ENCODE results near the gene DDX31. TPM values are rescaled to one million over a fixed set of nuclear protein-coding genes. Genes with fewer than 3 reads are reported as not detected.
A peak's percentile ranks its signal among the peaks of the same experiment; 100 is the strongest.
"Not testable (repeated sequence)": the region's sequence is repeated elsewhere in the genome, so short reads cannot be mapped to it uniquely, and the experiment has no call there.

DDX31 gene
- 10 to 100 TPM in 1 of 4 donors, 1 to 10 TPM in 3; 5.5 to 10.0 (median 8.4) TPM for total RNA-seq
- polyA plus RNA-seq, result 10 to 100 TPM in 2 of 3 donors, 1 to 10 TPM in 1; 7.2 to 12.4 (median 10.1) TPM
- long read RNA-seq, donor 1, full-length matches to known transcripts, result 7 of 10 reads
- long read RNA-seq, donor 1, partial matches to known transcripts, result 0 of 10 reads
- long read RNA-seq, donor 1, other reads (novel, unspliced or antisense), result 3 of 10 reads
- long read RNA-seq, donor 2, full-length matches to known transcripts, result 7 of 10 reads
- long read RNA-seq, donor 2, partial matches to known transcripts, result 0 of 10 reads
- long read RNA-seq, donor 2, other reads (novel, unspliced or antisense), result 3 of 10 reads

DNA sequence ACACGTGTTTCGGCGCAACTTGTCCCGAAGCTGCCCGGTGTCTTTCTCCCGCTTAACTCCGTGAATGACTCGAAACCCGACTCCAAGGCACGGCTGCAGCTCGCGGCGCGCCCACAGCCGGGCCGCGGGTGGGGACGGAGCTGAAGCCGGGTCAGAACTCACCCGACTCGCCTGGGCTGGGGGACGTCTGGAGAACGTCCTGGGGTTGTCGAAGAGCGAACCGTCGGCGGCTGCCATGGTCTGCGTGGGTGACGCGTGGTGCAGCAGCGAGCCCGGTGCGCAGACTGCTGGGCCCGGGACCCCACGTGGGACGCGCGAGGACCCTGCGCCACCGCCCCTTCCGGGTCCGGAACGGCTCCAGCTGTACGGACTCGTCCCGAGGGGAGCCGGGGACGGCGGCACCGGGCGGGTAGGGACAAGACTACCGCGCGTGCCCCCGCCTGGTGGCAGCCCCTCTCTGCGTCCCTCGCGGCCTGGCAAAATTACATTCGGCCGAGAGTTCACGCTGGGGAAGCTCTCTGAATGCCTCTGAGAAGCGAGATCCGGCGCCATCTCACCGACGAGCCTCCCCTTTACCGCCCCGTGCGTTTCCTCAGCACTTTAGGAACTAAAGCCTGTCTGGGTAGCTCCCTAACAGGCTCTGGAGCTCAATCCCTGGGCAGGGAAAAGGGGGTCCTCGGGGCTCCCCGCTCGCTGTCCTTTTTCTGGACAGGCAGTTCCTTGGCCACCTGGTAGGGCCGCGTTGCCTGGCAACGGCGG, at the start of gene DDX31:
DDX31 (minus strand) TSS at position 286 of the 759 bp plus-strand sequence; CDS start at position 237, 49 bp downstream.
- Histone ChIP-seq H3K27ac (peak within 1 kb of the TSS; percentile 99), H3K4me1 (peaks cover 41% of the 10 kb centered on the region), H3K27me3 (ENCODE audit: insufficient read depth in 3 of 3, low read length in 2 of 3) (no peaks in the 10 kb centered on the region), H3K36me3 (ENCODE audit: insufficient read depth in 1 of 2, low read depth in 1 of 2) (peaks cover 0 to 16% of the 10 kb centered on the region in 2 donors), H3K9me3 (no peaks in the 10 kb centered on the region), H3K4me3 (peak within 1 kb of the TSS; percentile 99)
- intact Hi-C loops (cut with DNase I), result no loop called here
- WGBS, 3 donors, result 0 to 1% (median 0%) methylated on average over 63 to 77 of the region's 77 CpGs
- no peak for TF ChIP-seq CTCF (IDR thresholded peaks at IDR 0.05)
- DNase-seq (peak; percentile 90 to 94), ATAC-seq (peak; percentile 98)

GRCh38 chr9:132718381-132718928, 48.7 kb upstream of the DDX31 start:
- H3K27me3 ChIP-seq (ENCODE audit: insufficient read depth in 3 of 3, low read length in 2 of 3), result peaks cover 0 to 42% (median 0%) of the 10 kb centered on the region in 3 donors
- DNase-seq; ATAC-seq; H3K36me3 ChIP-seq (ENCODE audit: insufficient read depth in 1 of 2, low read depth in 1 of 2); intact Hi-C loops (cut with DNase I); H3K4me1 ChIP-seq; H3K4me3 ChIP-seq; H3K27ac ChIP-seq; H3K9me3 ChIP-seq: not testable (repeated sequence)
- WGBS, 3 donors, result 58 to 64% (median 61%) methylated on average over 8 of the region's 8 CpGs

GRCh38 chr9:132717326-132717945, 47.7 kb upstream of the DDX31 start:
- ATAC-seq, result no peak
- Histone ChIP-seq H3K4me3 (no peak overlapping the region), H3K4me1 (no peaks in the 10 kb centered on the region), H3K27me3 (ENCODE audit: insufficient read depth in 3 of 3, low read length in 2 of 3) (peaks cover 0 to 32% (median 0%) of the 10 kb centered on the region in 3 donors), H3K27ac (no peak overlapping the region), H3K36me3 (ENCODE audit: insufficient read depth in 1 of 2, low read depth in 1 of 2) (no peaks in the 10 kb centered on the region), H3K9me3 (no peaks in the 10 kb centered on the region)
- intact Hi-C loops (cut with DNase I), result no loop called here
- 52 to 59% (median 59%) methylated on average over 13 of the region's 13 CpGs for WGBS, 3 donors
- no peak for DNase-seq
- TF ChIP-seq CTCF (IDR thresholded peaks at IDR 0.05), result no peak

GRCh38 chr9:132716007-132716406, 46.2 kb upstream of the DDX31 start:
- Histone ChIP-seq H3K4me1 (no peaks in the 10 kb centered on the region), H3K4me3 (no peak overlapping the region), H3K27ac (no peak overlapping the region), H3K9me3 (no peaks in the 10 kb centered on the region), H3K36me3 (ENCODE audit: insufficient read depth in 1 of 2, low read depth in 1 of 2) (no peaks in the 10 kb centered on the region), H3K27me3 (ENCODE audit: insufficient read depth in 3 of 3, low read length in 2 of 3) (peaks cover 0 to 29% (median 0%) of the 10 kb centered on the region in 3 donors)
- intact Hi-C loops (cut with DNase I), result no loop called here
- ATAC-seq (no peak), DNase-seq (no peak)
- 83 to 86% (median 84%) methylated on average over 4 of the region's 4 CpGs for WGBS, 3 donors
- no peak for TF ChIP-seq CTCF (IDR thresholded peaks at IDR 0.05)
